Caco-2 (cell line): ENCODE measurements around the gene CDKN2B-AS1. TPM values are rescaled to one million over a fixed set of nuclear protein-coding genes. Genes with fewer than 3 reads are reported as not detected.

Experiments used
- BruUV-seq: library from RNA; stranded (reverse); fragments of 400-500 nt; replicated peaks from 2 replicates; lab custom pipeline; 2021; lab: Mats Ljungman, UMichigan
- CTCF ChIA-PET: fragments of 300-600 bp; sonication (Branson Sonifier 250); formaldehyde crosslinking; loops from one replicate; lab custom pipeline; 2022; ENCODE audit warnings: antibody characterized with exemption; lab: Charles Lee
- POLR2A ChIA-PET: fragments of 300-600 bp; sonication (Branson Sonifier 250); formaldehyde crosslinking; loops from one replicate; lab custom pipeline; 2022; ENCODE audit warnings: antibody characterized with exemption; lab: Charles Lee
- DNase-seq, 2 experiments: peaks; one replicate each; pipeline versions ENCODE4 v3.0.0 to v3.0.0-alpha.2; 2020 to 2022
- H3K27me3 ChIP-seq: replicated peaks from 2 replicates; pipeline ENCODE4 v1.6.0; 2011; ENCODE audit warnings: low read length; ENCODE audit not compliant: control insufficient read depth, insufficient read depth
- H3K36me3 ChIP-seq: 2 replicates; pipeline ENCODE4 v1.5.1; 2011; ENCODE audit warnings: low read length; ENCODE audit not compliant: control insufficient read depth, insufficient read depth
- H3K4me1 ChIP-seq: fragments of 250-450 bp; sonication (Bioruptor Pico); 2 replicates; pipeline ENCODE4 v1.5.1; 2020; ENCODE audit warnings: mild to moderate bottlenecking
- H3K4me3 ChIP-seq: 2 replicates; pipeline ENCODE4 v1.5.1; 2011; ENCODE audit warnings: low read depth, mild to moderate bottlenecking, control low read depth, low read length
- H3K9me3 ChIP-seq: fragments of 250-450 bp; sonication (Bioruptor Pico); 2 replicates; pipeline ENCODE4 v1.5.1; 2020; ENCODE audit warnings: mild to moderate bottlenecking, moderate library complexity
- H3K27ac Mint-ChIP-seq: one replicate; pipeline ENCODE4 v1.8.0; 2022; ENCODE audit warnings: mixed read lengths; ENCODE audit not compliant: unreplicated experiment
- H3K27me3 Mint-ChIP-seq: one replicate; pipeline ENCODE4 v1.8.0; 2022; ENCODE audit warnings: mixed read lengths; ENCODE audit not compliant: insufficient read depth, unreplicated experiment
- H3K36me3 Mint-ChIP-seq: one replicate; pipeline ENCODE4 v1.8.0; 2022; ENCODE audit warnings: mild to moderate bottlenecking, mixed read lengths; ENCODE audit not compliant: insufficient read depth, unreplicated experiment
- H3K4me1 Mint-ChIP-seq: one replicate; pipeline ENCODE4 v1.8.0; 2022; ENCODE audit warnings: low read depth, mixed read lengths; ENCODE audit not compliant: unreplicated experiment
- H3K4me3 Mint-ChIP-seq: one replicate; pipeline ENCODE4 v1.8.0; 2022; ENCODE audit warnings: mild to moderate bottlenecking, moderate library complexity, mixed read lengths; ENCODE audit not compliant: unreplicated experiment
- H3K9me3 Mint-ChIP-seq: one replicate; pipeline ENCODE4 v1.8.0; 2022; ENCODE audit warnings: mixed read lengths; ENCODE audit not compliant: unreplicated experiment
- intact Hi-C: fragments of 100-400 bp; cut with micrococcal nuclease; formaldehyde crosslinking; loops from one replicate; pipeline ENCODE4 v1.10.0; 2022; ENCODE audit not compliant: unreplicated experiment
- total RNA-seq: library from RNA; stranded (reverse); gene quantifications from 2 replicates; pipeline ENCODE4 v1.2.3, GENCODE V29; 2022
- TF ChIP-seq, protein P1 (sequence below), 2 experiments: fragments of 200-600 bp in 1 of 2; IDR thresholded peaks; 1 replicate in 1 of 2; 2 replicates in 1 of 2; pipeline versions ENCODE4 v1.5.1 to v1.8.0; 2011 to 2022; ENCODE audit warnings: antibody characterized with exemption in 1 of 2, control low read depth in 1 of 2, inconsistent platforms in 1 of 2, low read depth in 1 of 2, low read length in 1 of 2, mild to moderate bottlenecking in 1 of 2, moderate library complexity in 1 of 2; ENCODE audit not compliant: insufficient read depth in 1 of 2, severe bottlenecking in 1 of 2, unreplicated experiment in 1 of 2

The CDKN2B-AS1 gene
- total RNA-seq, 1 experiment from 2014 or later = 1.2 TPM

- Mint-ChIP-seq H3K4me3 (no peak overlapping the region), H3K9me3 (no peaks in the 10 kb centered on the region), H3K27ac (no peak overlapping the region), H3K27me3 (no peaks in the 10 kb centered on the region), H3K4me1 (peaks cover 40% of the 10 kb centered on the region), H3K36me3 (peaks cover 4% of the 10 kb centered on the region)
- Histone ChIP-seq H3K9me3 (no peaks in the 10 kb centered on the region), H3K4me3 (no peak overlapping the region), H3K4me1 (peaks cover 58% of the 10 kb centered on the region), H3K27me3 (no peaks in the 10 kb centered on the region), H3K36me3 (no peaks in the 10 kb centered on the region)
- TF ChIP-seq, protein P1, sequence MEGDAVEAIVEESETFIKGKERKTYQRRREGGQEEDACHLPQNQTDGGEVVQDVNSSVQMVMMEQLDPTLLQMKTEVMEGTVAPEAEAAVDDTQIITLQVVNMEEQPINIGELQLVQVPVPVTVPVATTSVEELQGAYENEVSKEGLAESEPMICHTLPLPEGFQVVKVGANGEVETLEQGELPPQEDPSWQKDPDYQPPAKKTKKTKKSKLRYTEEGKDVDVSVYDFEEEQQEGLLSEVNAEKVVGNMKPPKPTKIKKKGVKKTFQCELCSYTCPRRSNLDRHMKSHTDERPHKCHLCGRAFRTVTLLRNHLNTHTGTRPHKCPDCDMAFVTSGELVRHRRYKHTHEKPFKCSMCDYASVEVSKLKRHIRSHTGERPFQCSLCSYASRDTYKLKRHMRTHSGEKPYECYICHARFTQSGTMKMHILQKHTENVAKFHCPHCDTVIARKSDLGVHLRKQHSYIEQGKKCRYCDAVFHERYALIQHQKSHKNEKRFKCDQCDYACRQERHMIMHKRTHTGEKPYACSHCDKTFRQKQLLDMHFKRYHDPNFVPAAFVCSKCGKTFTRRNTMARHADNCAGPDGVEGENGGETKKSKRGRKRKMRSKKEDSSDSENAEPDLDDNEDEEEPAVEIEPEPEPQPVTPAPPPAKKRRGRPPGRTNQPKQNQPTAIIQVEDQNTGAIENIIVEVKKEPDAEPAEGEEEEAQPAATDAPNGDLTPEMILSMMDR (IDR thresholded peaks at IDR 0.05; ENCODE audit: insufficient read depth in 1 of 2, low read depth in 1 of 2, low read length in 1 of 2, severe bottlenecking in 1 of 2, unreplicated experiment in 1 of 2) = no peak
- intact Hi-C loops = no loop called here
- no TSS peak for BruUV-seq
- no peak for DNase-seq
- ChIA-PET CTCF (no interaction called here), POLR2A (no interaction called here)
These were observed 118.6 kb downstream of the CDKN2B-AS1 start for GRCh38 chr9:22112870-22113821.

- no peaks in the 10 kb centered on the region for H3K9me3 Mint-ChIP-seq
- H3K36me3 ChIP-seq = no peaks in the 10 kb centered on the region
- H3K36me3 Mint-ChIP-seq = peaks cover 4% of the 10 kb centered on the region
- no peaks in the 10 kb centered on the region for H3K9me3 ChIP-seq
- H3K27ac Mint-ChIP-seq = no peak overlapping the region
- no peak overlapping the region for H3K4me3 Mint-ChIP-seq
- no peak for DNase-seq
- POLR2A ChIA-PET = no interaction called here
- H3K4me1 Mint-ChIP-seq = peaks cover 27% of the 10 kb centered on the region
- H3K4me3 ChIP-seq = no peak overlapping the region
- no TSS peak for BruUV-seq
- H3K27me3 Mint-ChIP-seq = no peaks in the 10 kb centered on the region
- TF ChIP-seq, protein P1 (IDR thresholded peaks at IDR 0.05; ENCODE audit: insufficient read depth in 1 of 2, low read depth in 1 of 2, low read length in 1 of 2, severe bottlenecking in 1 of 2, unreplicated experiment in 1 of 2) = no peak
- H3K27me3 ChIP-seq = no peaks in the 10 kb centered on the region
- CTCF ChIA-PET = no interaction called here
- H3K4me1 ChIP-seq = peaks cover 56% of the 10 kb centered on the region
- intact Hi-C loops = no loop called here
These were observed 120.4 kb downstream of the CDKN2B-AS1 start for GRCh38 chr9:22114956-22115355.

- Mint-ChIP-seq H3K27ac (no peak overlapping the region), H3K36me3 (peaks cover 4% of the 10 kb centered on the region), H3K4me3 (no peak overlapping the region), H3K27me3 (no peaks in the 10 kb centered on the region), H3K4me1 (peaks cover 26% of the 10 kb centered on the region), H3K9me3 (no peaks in the 10 kb centered on the region)
- no TSS peak for BruUV-seq
- no peak for DNase-seq
- Histone ChIP-seq H3K4me3 (no peak overlapping the region), H3K9me3 (no peaks in the 10 kb centered on the region), H3K4me1 (peaks cover 50% of the 10 kb centered on the region), H3K27me3 (no peaks in the 10 kb centered on the region), H3K36me3 (no peaks in the 10 kb centered on the region)
- TF ChIP-seq, protein P1 (IDR thresholded peaks at IDR 0.05; ENCODE audit: insufficient read depth in 1 of 2, low read depth in 1 of 2, low read length in 1 of 2, severe bottlenecking in 1 of 2, unreplicated experiment in 1 of 2) = no peak
- POLR2A ChIA-PET = no interaction called here
- CTCF ChIA-PET = no interaction called here
- intact Hi-C loops = no loop called here
These were observed 122.2 kb downstream of the CDKN2B-AS1 start for GRCh38 chr9:22116758-22117157.
